ENCODE data around the gene ELOF1.
"Not testable (repeated sequence)": the region's sequence is repeated elsewhere in the genome, so short reads cannot be mapped to it uniquely, and the experiment has no call there.

ELOF1 gene

GRCh38 chr19:11578258-11579142 lies 19.5 kb upstream of the ELOF1 start:
- peaks cover 20% of the 10 kb centered on the region for H3K4me1 ChIP-seq (ENCODE audit: insufficient read depth, low read length)
- H3K4me3 ChIP-seq (ENCODE audit: low read depth in 1 of 2, low read length in 2 of 2): no peak overlapping the region
- H3K27me3 ChIP-seq (ENCODE audit: insufficient read depth, low read length, poor library complexity): no peaks in the 10 kb centered on the region
- no peaks in the 10 kb centered on the region for H3K79me2 ChIP-seq (ENCODE audit: insufficient read depth, low read length)
- TF ChIP-seq CTCF (IDR thresholded peaks at IDR 0.05; ENCODE audit: borderline replicate concordance, extremely low read depth, low read length, poor library complexity, severe bottlenecking) (no peak), EZH2 (IDR thresholded peaks at IDR 0.05; ENCODE audit: borderline replicate concordance, low read depth, low read length, severe bottlenecking) (no peak)
- no peaks in the 10 kb centered on the region for H3K9me3 ChIP-seq (ENCODE audit: insufficient read depth, low read length, severe bottlenecking)
- no peaks in the 10 kb centered on the region for H3K36me3 ChIP-seq (ENCODE audit: insufficient read depth, low read length)
- no peak overlapping the region for H3K4me2 ChIP-seq (ENCODE audit: insufficient read depth, low read length)
- H2AFZ ChIP-seq (ENCODE audit: low read depth, low read length): no peak overlapping the region
- H3K9ac ChIP-seq (ENCODE audit: low read depth, low read length): no peak overlapping the region
- ATAC-seq (ENCODE audit: insufficient read depth, low read depth) (no peak), DNase-seq (no peak)
- H3K27ac ChIP-seq (ENCODE audit: low read length): no peak overlapping the region
- no peaks in the 10 kb centered on the region for H4K20me1 ChIP-seq (ENCODE audit: insufficient read depth, low read length)

GRCh38 chr19:11577451-11578257 lies 18.6 kb upstream of the ELOF1 start, which contains the start of gene ACP5:
TSS of gene ACP5 (minus strand) at chr19:11577645. CDS start at chr19:11577317, 328 bp downstream.
- ATAC-seq (ENCODE audit: insufficient read depth, low read depth) (no peak), DNase-seq (no peak)
- no peak within 1 kb of the TSS for H3K4me2 ChIP-seq (ENCODE audit: insufficient read depth, low read length)
- no peak within 1 kb of the TSS for H2AFZ ChIP-seq (ENCODE audit: low read depth, low read length)
- no peaks in the 10 kb centered on the region for H4K20me1 ChIP-seq (ENCODE audit: insufficient read depth, low read length)
- no peaks in the 10 kb centered on the region for H3K36me3 ChIP-seq (ENCODE audit: insufficient read depth, low read length)
- no peak within 1 kb of the TSS for H3K9ac ChIP-seq (ENCODE audit: low read depth, low read length)
- H3K9me3 ChIP-seq (ENCODE audit: insufficient read depth, low read length, severe bottlenecking): no peaks in the 10 kb centered on the region
- H3K4me3 ChIP-seq (ENCODE audit: low read depth in 1 of 2, low read length in 2 of 2): no peak within 1 kb of the TSS
- H3K4me1 ChIP-seq (ENCODE audit: insufficient read depth, low read length): peaks cover 20% of the 10 kb centered on the region
- no peak for TF ChIP-seq EZH2 (IDR thresholded peaks at IDR 0.05; ENCODE audit: borderline replicate concordance, low read depth, low read length, severe bottlenecking)
- H3K79me2 ChIP-seq (ENCODE audit: insufficient read depth, low read length): no peaks in the 10 kb centered on the region
- no peaks in the 10 kb centered on the region for H3K27me3 ChIP-seq (ENCODE audit: insufficient read depth, low read length, poor library complexity)
- no peak within 1 kb of the TSS for H3K27ac ChIP-seq (ENCODE audit: low read length)

GRCh38 chr19:11576227-11576626 lies 17.2 kb upstream of the ELOF1 start:
- no peak for TF ChIP-seq EZH2 (IDR thresholded peaks at IDR 0.05; ENCODE audit: borderline replicate concordance, low read depth, low read length, severe bottlenecking)
- no peak for TF ChIP-seq CTCF (IDR thresholded peaks at IDR 0.05; ENCODE audit: borderline replicate concordance, extremely low read depth, low read length, poor library complexity, severe bottlenecking)
- no peak for ATAC-seq (ENCODE audit: insufficient read depth, low read depth)

GRCh38 chr19:11574689-11575088 lies 15.7 kb upstream of the ELOF1 start:
- Histone ChIP-seq H3K4me3 (ENCODE audit: low read depth in 1 of 2, low read length in 2 of 2) (no peak overlapping the region), H3K27me3 (ENCODE audit: insufficient read depth, low read length, poor library complexity) (no peaks in the 10 kb centered on the region), H3K9ac (ENCODE audit: low read depth, low read length) (no peak overlapping the region), H3K79me2 (ENCODE audit: insufficient read depth, low read length) (no peaks in the 10 kb centered on the region), H3K27ac (ENCODE audit: low read length) (no peak overlapping the region), H4K20me1 (ENCODE audit: insufficient read depth, low read length) (no peaks in the 10 kb centered on the region), H3K4me1 (ENCODE audit: insufficient read depth, low read length) (no peaks in the 10 kb centered on the region), H2AFZ (ENCODE audit: low read depth, low read length) (no peak overlapping the region), H3K9me3 (ENCODE audit: insufficient read depth, low read length, severe bottlenecking) (no peaks in the 10 kb centered on the region), H3K36me3 (ENCODE audit: insufficient read depth, low read length) (no peaks in the 10 kb centered on the region), H3K4me2 (ENCODE audit: insufficient read depth, low read length) (no peak overlapping the region)
- no peak for ATAC-seq (ENCODE audit: insufficient read depth, low read depth)
- TF ChIP-seq EZH2 (IDR thresholded peaks at IDR 0.05; ENCODE audit: borderline replicate concordance, low read depth, low read length, severe bottlenecking): no peak
- no peak for TF ChIP-seq CTCF (IDR thresholded peaks at IDR 0.05; ENCODE audit: borderline replicate concordance, extremely low read depth, low read length, poor library complexity, severe bottlenecking)
- no peak for DNase-seq

More at GRCh38 chr19:11576227-11576626, 17.2 kb upstream of the ELOF1 start:
- Histone ChIP-seq H3K4me2 (ENCODE audit: insufficient read depth, low read length) (no peak overlapping the region), H3K36me3 (ENCODE audit: insufficient read depth, low read length) (no peaks in the 10 kb centered on the region), H3K79me2 (ENCODE audit: insufficient read depth, low read length) (no peaks in the 10 kb centered on the region), H3K27ac (ENCODE audit: low read length) (no peak overlapping the region), H3K4me3 (ENCODE audit: low read depth in 1 of 2, low read length in 2 of 2) (no peak overlapping the region), H3K9me3 (ENCODE audit: insufficient read depth, low read length, severe bottlenecking) (no peaks in the 10 kb centered on the region), H3K9ac (ENCODE audit: low read depth, low read length) (no peak overlapping the region), H4K20me1 (ENCODE audit: insufficient read depth, low read length) (no peaks in the 10 kb centered on the region), H2AFZ (ENCODE audit: low read depth, low read length) (no peak overlapping the region), H3K27me3 (ENCODE audit: insufficient read depth, low read length, poor library complexity) (no peaks in the 10 kb centered on the region), H3K4me1 (ENCODE audit: insufficient read depth, low read length) (peaks cover 9% of the 10 kb centered on the region)
- no peak for DNase-seq

- H2AFZ ChIP-seq (ENCODE audit: low read depth, low read length); DNase-seq; H3K27ac ChIP-seq (ENCODE audit: low read length): not testable (repeated sequence)
Measured at GRCh38 chr19:11573763-11574162, 14.7 kb upstream of the ELOF1 start.

More at GRCh38 chr19:11573763-11574162, 14.7 kb upstream of the ELOF1 start:
- not testable (repeated sequence) for H3K9me3 ChIP-seq (ENCODE audit: insufficient read depth, low read length, severe bottlenecking); H3K79me2 ChIP-seq (ENCODE audit: insufficient read depth, low read length); H3K36me3 ChIP-seq (ENCODE audit: insufficient read depth, low read length); H3K4me2 ChIP-seq (ENCODE audit: insufficient read depth, low read length); ATAC-seq (ENCODE audit: insufficient read depth, low read depth); H3K4me3 ChIP-seq (ENCODE audit: low read depth in 1 of 2, low read length in 2 of 2); H3K4me1 ChIP-seq (ENCODE audit: insufficient read depth, low read length); H3K9ac ChIP-seq (ENCODE audit: low read depth, low read length); H4K20me1 ChIP-seq (ENCODE audit: insufficient read depth, low read length); H3K27me3 ChIP-seq (ENCODE audit: insufficient read depth, low read length, poor library complexity)

All from DND-41 (cell line).